NCI-H2196 (cell line): Measurements from ENCODE around the gene PLXNA2.
A peak's percentile ranks its signal among the peaks of the same experiment; 100 is the strongest.

Source experiments
- DNase-seq: peaks from one replicate; lab custom pipeline; 2025; ENCODE audit not compliant: unreplicated experiment; lab: John Stamatoyannopoulos, UW

PLXNA2 gene

DNA sequence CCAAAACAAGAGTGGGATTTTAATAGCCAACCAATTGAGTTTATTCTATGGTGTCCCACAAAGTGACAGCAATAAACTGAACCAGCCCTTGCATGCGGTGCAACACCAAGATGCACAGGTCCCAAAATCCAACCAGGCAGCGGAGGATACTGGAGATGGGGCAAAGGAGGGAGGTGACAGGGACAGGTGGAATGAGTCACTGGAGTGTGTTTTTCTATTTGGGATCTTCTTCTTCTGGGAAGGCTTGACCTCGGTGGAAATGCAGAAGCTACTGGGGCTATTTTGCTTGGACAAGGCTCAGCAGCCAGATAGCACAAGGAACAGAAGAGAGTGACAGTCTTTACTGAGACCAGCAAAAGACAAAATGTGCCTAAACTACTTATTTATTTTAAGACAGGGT is 97.5 kb downstream of the PLXNA2 start:
- DNase-seq: no peak

DNA sequence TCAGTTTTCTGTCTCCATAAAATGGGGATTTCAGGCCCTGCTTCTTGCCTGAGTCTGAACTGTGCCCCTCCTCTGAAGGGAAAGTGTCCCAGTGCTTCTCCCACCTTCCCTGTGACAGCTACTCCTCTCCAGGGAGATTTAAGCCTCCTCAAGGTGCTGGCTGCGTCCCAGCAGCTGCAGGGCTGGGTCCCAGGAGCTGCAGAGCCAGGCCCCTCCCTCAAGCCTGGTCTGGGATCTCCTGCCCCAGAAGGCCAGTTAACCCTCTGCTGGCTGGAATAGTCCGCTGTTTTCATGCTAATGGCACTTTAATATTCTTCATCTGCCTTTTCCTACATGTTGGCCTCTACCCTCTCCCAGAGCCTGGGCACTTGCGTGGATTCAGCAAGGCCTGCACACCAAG is 99.0 kb downstream of the PLXNA2 start:
- no peak for DNase-seq

DNA sequence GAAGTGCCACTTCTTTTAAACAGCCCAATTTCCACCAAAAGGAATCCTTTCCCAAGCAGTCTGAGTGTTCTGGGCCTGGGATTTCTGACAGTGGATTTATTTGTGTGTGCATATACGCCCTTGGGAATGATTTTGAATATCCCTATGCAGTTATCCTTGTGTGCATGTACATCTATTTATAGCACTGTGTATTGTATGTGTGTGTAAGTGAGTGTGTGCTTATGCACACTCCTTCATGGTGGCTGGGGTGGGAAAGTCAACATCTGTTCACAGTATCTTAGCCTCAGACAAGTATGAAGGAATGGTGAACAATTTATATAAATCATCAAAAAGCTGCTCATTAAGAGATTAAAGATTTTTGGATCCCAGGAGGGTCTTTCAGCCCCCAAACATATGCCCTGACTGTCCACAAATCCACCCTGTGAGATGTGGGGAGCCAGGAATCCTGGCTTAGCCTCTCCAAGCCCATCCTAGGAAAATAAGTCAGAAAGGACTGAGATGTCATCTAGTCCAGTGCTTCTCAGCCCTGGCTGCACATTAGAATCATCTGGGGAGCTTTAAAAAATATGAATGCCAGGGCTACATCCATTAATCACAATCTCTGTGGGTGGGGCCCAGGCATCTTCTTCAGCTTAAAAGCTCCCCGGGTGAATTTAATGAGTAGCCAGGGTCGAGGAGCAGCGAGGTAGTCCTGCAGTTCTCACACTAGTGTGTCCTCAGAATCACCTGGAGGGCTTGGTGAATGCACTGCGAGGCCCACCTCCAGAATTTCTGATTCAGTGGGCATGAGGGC is 101.4 kb downstream of the PLXNA2 start:
- no peak for DNase-seq

DNA sequence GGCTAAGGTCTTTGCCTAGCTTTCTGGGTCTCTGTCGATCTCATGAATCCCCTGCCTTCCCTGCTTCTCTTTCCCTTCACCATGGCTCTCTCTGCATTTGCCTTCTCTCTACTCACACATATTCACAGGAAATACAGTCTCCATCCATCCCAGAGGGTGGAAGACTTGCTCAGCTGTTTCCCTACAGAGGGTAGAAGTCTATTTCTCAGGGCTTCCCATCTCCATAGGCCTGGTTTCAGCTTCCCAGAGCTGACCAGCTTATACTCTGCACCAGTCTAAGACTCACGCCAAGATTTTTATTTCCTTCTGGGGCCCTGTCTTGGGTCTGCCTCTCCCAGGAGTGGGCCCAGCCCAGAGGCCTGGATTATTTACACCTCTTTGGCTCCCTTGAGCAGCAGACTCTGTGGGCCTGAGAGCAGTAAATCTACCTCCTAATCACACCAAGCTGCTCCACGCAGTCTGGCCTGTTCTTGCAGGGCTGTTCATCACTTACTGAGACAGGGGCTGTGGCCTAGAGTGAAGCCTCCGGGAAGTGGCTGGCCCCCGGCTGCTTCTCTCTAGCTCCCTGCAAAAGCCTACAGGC is 102.5 kb downstream of the PLXNA2 start:
- no peak for DNase-seq

DNA sequence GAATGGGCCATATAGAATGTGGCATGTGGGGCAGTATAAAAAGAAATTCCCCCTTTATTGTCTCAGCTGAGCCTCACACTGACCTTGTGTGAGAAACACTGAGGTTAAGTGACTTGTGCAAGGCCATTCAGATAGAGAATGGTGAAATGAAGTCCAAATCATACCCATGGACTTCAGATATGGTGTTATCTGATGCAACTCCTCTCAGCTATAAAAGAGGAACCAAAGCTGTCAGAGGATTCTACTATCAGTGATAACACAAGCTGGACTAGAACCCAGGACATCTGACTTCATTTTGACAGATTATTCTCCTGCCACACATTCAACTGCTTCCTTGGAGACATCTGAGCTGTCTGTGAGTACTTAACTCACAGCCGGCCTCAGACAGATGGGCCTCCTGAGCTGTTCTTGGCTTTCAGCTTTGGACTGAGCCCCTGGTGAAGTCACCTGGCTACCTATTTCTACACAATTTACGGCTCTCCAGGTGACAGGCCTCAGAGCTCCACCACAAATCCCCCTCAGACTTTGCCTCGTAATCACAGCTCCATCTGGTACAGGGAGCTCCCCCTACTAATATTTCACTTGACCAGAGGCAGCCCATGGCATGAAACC is 104.6 kb downstream of the PLXNA2 start:
- DNase-seq: no peak

DNA sequence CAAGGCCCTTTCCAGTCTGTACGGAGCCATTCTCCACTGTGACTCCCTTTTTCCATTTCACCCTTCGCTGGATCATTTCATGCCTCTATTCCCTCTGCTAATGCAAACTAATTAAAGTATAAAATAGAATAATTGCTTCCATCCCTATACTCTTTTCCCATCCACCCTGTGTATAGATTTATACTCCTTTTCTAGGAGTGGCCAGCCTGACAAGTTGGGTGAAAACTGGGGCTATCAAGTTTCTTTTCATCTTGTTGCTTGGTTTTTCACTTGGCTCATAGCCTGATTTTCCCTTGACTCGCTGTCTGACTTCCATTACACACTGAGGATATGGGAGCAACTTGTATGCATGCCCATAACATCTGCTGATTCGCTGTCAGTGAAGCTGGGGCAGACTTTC is 107.0 kb downstream of the PLXNA2 start:
- peak; percentile 39 for DNase-seq

DNA sequence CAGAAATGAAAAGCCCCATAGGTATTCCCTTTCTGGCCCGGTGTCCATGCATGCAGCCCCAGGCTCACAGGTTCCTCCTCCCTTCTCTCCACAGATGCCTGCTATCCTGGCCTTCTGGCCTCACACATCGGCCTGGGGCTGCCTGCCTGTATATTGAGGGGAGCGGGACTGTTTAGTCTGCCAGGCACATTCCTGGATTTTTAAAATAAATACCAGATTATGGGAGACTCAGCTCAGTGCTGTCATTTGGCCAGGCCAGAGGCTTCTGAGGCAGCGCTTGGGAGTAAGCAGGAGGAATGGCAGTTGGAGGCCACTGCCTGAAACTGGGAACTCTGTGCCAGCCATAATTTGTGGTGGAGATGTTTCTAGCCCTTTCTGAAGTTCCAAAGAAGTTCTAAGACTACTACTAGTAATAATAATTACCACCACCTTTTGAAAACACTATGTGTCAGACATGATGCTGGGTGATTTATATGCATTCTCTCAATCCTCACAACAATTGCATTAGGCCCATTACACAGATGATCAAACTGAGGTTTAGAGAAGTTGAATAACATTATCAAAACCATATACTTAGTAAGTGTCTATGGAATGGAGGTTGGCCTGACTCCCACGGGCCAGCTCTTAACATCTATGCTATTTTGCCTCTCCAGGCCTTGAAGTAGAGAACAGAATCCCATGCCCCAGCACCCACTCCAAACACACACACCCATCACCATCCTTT is 107.6 kb downstream of the PLXNA2 start:
- no peak for DNase-seq

DNA sequence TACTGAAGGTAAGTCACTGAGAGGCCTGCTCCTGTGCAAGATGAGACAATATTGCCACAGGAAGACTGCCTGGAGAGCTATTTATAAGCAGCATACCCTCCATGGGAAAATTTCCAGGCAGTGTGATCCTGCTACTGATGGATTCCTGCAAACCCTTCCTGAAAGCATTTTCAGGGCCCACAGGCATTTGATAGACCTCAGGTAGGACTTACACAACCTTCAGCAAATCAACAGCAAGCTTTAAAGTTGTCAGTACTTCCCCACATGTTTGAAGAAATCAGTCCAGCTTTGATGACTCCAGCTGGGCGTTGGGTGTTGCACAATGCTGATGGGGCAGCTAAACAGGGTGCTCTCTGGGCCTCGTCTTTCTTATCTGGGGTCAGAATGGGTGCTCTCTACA is 108.8 kb downstream of the PLXNA2 start:
- no peak for DNase-seq

DNA sequence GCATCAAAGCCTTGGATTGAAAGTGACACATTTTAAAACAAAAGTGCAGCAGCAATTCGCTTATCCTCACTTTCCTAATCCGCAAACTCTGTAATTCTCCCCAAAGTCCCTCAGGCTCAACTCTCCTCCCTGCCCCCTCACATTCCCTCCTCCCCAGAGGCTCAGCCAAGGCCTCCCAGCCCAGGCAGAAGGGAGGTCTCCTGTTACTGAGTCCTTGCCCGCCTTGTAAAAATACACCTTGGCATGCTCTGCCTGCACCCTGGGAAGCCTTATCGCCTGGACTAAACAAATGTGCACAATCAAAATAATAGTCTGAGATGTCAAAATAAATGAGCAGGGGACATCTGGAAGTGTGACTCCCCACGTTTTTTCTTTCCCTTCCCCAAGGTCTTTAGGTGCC is 109.7 kb downstream of the PLXNA2 start:
- no peak for DNase-seq

DNA sequence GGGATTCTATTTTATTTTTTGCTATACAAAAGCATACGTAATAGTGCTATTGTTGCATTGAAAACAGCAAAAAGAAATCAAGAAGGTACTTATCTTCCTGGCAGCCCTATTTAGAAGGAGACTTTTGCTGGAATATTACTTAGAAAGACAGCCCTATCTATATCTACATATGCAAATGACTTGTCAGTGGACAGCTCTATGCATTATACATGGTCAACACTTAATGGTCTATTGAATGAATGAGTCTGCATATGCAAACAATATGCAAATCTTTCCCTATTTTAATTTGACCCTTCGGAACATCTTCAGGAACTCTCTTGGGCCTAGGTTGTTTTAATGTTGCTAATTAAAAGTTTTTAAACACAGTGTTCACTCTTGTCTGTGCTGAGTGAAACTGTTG is 110.8 kb downstream of the PLXNA2 start:
- no peak for DNase-seq

DNA sequence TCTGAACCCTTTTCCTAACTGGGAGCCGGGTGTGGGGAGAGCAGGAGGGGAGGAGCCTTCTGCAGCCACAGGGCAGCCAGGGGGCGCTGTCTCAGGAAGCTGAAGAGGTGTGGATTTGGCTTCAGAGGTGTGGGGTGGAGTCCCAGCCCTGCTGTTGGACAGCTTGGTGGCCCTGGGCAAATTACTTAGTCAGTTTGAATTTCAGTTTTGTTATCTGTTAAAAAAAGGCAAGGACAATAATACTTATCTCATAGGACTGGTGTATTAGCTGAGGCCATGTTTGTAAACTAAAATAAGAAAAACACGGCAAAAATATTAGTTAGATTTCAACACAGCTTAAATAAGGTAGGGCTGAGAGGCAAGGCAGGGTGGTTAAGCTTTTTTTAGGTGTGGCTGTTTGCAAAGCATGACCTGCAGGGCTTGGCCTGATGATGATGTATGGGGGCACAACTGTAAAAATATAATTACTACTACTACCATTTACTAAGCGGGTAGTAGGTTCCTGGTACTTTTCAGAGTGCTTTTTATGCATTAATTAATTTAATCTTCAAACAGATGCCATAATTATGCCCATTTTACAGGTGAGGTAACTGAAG is 111.8 kb downstream of the PLXNA2 start:
- DNase-seq: peak; percentile 76

DNA sequence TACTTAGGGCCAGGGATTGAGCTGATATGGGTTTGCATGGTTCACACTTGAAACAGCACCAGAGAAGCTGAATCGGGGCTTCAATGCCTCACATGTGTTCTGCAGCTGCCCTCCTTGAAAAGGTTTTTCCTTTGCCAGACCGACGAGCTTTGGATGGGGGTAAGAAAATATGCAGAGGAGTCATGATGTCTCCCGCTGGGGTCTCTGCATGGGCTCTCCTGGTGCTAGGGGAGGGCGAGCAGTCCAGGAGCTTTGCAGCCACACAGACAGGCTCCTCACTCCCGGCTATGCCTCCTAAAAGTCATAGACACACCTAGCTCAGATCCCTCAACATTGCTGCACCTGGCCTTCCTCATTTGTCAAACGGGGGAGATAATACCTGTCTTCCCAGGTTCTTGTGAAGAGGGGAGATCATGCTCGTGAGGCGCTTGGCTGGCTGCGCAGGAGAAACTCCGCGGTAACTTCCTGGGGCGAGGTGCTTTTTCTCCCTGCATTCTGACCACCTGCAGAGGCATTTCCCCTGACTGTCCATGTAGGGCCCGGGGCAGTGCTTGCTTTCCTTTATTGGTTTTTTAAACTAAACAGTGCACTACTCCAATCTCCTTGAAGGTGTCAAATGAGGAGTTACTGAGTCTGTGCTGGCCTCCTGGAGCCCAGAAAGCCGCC is 112.4 kb downstream of the PLXNA2 start:
- no peak for DNase-seq

DNA sequence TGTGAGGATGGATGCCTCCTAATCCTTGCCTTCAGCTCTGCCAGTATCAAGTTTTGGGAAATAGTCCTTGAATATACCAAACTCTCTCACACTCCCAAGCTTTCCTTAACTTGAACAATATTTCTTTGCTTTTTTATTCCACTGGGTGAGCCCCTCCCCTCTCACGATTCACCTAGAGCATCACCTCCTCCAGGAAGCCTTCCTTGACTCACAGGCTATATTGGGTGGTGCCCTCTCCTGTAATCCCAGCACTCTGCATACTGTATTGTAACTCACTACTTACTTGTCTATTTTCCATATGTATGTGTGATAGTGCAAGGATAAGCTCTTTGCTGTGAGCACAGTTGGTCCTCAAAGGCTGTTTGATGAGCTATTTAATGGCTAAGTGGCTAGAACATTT is 114.7 kb downstream of the PLXNA2 start:
- DNase-seq: no peak

DNA sequence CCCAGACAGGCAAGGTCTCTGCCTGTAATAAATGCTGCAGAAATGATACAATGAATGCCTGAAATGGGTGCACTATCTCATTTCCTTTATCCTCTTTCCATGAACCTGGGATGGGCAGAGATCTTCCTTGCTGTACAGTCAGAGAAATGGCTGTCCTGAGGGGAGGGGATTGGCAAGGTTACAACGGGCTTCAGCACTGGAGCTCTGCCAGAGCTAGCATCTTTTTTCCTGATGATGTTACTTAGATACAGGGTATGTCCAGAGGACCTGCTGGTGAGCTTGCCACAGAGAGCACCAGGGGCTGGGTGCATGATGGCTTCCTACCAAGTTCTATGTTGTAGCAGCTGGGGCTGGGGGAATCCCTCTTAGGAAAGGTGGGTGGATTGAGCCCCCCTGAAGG is 115.1 kb downstream of the PLXNA2 start:
- no peak for DNase-seq

DNA sequence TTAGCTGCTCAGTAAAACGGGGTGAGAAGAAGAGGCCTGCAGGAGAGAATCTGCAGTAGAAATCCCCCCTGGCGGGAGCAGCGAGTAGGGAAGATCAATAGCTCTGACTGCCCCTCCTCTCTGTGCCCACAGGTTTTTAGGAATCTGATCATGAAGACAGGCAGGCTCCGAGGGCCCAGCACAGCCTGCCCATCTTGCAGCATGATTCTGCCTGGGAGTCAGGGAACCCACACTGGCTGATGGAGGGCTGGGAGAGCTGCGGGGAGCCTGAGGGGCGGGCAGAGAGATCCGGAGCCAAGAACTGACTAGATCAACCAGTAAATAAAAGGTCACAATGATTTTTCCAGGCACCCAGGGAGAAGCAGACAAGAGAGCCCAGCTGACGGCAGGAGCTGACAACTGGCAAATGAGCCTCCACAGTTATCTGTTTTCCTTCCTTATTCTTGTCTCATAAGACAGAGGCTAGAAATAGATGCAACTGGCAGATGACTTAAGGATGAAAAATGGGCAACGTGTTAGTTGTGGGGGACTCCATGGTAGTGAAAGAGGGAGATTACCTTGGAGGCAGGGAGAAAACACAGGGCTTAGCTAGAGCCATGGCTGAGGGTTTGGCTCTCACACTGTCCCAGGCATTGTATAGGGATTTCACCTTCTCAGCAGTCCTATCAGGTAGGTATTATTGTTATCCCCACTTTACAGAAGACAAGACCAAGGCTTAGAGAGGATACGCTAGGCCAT is 116.2 kb downstream of the PLXNA2 start:
- no peak for DNase-seq

DNA sequence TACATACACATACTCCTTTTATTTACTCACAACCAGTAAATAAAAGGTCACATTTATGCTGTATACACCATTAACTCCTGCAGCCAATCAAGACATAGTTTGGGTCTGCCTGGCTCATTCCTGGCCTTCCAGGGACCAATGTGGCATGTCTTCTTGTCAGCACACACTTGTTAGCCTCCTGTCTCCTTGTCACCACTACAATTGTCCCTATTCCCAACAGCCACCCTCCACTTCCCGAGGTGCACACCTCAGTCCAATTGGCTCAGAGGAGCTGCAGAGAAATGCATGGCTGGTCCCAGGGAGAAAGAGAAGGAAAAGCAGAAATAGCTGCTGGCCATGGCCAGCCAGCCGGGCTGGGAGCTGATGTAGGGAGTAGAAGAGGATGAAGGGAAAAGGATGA is 116.9 kb downstream of the PLXNA2 start:
- DNase-seq: no peak

DNA sequence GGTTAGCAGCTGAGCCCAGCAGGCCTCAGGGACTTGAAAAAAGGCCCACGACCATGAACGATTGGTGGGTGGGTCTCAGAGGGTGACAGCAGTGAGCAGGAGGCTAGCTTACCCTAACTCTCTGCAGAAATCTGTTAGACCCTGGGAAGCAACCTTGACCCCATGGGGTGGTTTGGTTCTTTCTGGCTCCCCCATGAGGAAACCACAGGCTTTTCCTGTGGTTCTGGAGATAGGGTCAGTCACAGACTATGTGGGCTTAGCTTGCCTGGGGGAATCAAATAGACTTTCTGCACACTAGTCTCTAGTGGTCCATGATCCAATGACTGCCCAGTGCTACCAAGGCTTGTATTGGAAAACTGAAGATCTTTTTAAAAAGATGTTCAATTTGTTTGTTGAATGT is 118.1 kb downstream of the PLXNA2 start:
- DNase-seq: no peak

DNA sequence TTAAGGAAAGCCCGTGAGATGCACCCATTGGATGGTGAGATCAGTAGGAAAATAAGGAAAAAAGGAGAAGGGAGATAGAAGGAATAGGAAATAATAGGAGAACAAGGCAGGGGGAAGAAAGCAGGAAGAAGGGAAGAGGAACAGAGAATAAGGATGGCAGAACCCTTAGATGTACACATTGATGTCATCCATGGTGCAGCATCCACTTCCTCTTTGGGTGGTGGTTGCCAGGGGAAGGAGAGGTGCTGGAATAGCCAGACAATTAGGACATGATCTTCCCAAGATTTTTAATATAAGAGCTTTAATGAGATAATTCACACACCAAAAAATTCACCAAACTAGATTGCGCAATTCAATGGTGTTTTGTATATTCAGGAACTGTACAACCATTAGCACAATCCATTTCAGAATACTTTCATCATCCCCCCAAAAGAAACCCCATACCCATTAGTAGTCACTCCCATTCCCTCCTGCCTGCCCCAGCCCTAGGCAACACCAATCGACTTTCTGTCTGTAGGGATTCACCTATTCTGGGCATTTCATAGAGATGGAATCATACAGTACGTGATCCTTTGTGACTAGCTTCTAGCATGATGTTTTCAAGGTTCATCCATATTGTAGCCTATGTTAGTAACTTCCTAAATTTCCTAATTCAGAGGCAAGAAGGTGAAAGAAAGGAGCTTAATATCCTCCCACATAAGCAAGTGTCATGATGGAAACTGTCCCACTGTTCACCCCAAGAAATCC is 121.4 kb downstream of the PLXNA2 start:
- DNase-seq: no peak

DNA sequence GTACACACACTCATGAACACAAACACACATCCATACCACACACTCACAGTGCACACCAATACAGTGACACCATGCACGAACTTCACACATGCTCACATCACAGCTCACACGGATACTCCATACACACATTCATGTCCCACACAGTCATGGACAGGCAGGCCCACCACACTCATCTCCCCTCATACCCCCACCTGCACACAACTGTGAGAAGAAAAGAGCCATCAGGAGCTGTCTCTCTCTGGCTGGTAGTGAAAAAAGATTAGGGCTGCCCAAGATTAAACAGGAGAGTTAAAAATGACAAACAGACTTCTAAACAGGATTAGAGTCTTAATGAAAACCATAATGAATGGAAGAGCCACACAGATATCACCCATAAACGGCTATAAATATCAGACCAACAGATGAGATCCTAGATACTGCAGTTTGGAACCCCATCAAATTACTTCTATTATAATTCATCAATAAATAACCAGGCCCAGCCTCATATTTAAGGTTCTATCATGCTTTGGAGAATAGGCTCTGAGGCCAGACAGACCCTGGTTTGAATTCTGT is 122.3 kb downstream of the PLXNA2 start:
- no peak for DNase-seq
